Lung (tissue), 12 donors: ENCODE measurements around the gene CFAP410. TPM values are rescaled to one million over a fixed set of nuclear protein-coding genes. Genes with fewer than 3 reads are reported as not detected.

Experiments
- ATAC-seq: fragments of 200-7000 bp; cut with Tn5 transposase; one replicate; pipeline ENCODE4 v1.9.1; 2020; ENCODE audit warnings: moderate number of reproducible peaks; ENCODE audit not compliant: insufficient read depth, low FRiP score
- DNase-seq, 3 donors: peaks; one replicate each; pipeline ENCODE4 v3.0.0-alpha.2; 2013 to 2017
- H3K27ac ChIP-seq, 2 donors: one replicate each; pipeline ENCODE4 v1.5.1; 2013; ENCODE audit warnings: mild to moderate bottlenecking in 2 of 2, moderate library complexity in 2 of 2, control low read depth in 1 of 2, inconsistent platforms in 1 of 2, low read depth in 1 of 2, low read length in 1 of 2
- H3K27me3 ChIP-seq, 3 donors: one replicate each; pipeline ENCODE4 v1.5.1; 2013; ENCODE audit warnings: low read length in 2 of 3; ENCODE audit not compliant: control insufficient read depth in 3 of 3, insufficient read depth in 3 of 3
- H3K36me3 ChIP-seq, 4 donors: one replicate each; pipeline ENCODE4 v1.5.1; 2013; ENCODE audit warnings: low read length in 4 of 4, mild to moderate bottlenecking in 1 of 4, moderate library complexity in 1 of 4; ENCODE audit not compliant: control insufficient read depth in 4 of 4, insufficient read depth in 4 of 4
- H3K4me1 ChIP-seq, 5 donors: one replicate each; pipeline ENCODE4 v1.5.1; 2013; ENCODE audit warnings: low read length in 5 of 5, mild to moderate bottlenecking in 2 of 5, moderate library complexity in 1 of 5; ENCODE audit not compliant: control insufficient read depth in 5 of 5, insufficient read depth in 5 of 5
- H3K4me3 ChIP-seq: one replicate; pipeline ENCODE4 v1.5.1; 2013; ENCODE audit warnings: mild to moderate bottlenecking, control low read depth, moderate library complexity
- H3K9ac ChIP-seq, 2 donors: one replicate each; pipeline ENCODE4 v1.5.1; 2013; ENCODE audit warnings: low read length in 2 of 2, control low read depth in 1 of 2; ENCODE audit not compliant: insufficient read depth in 1 of 2
- H3K9me3 ChIP-seq, 4 donors: one replicate each; pipeline ENCODE4 v1.5.1; 2013; ENCODE audit warnings: low read length in 3 of 4, mild to moderate bottlenecking in 1 of 4, moderate library complexity in 1 of 4; ENCODE audit not compliant: control insufficient read depth in 4 of 4, insufficient read depth in 3 of 4
- CTCF ChIP-seq: IDR thresholded peaks from 2 replicates; pipeline ENCODE4 v1.5.1; 2012; ENCODE audit warnings: mild to moderate bottlenecking; ENCODE audit errors: control extremely low read depth, extremely low read depth
- WGBS, 2 donors: extraction: QIAGEN DNeasy Blood & Tissue Kit; methylation state at CpG; one replicate each; pipeline ENCODE4 v1.1.7; 2013; 5-methylcytosine and 5-hydroxymethylcytosine counted together
- polyA plus RNA-seq, 2 donors: library from polyadenylated mRNA; stranded (reverse); fragments of 200-250 nt; gene quantifications; one replicate each; pipeline ENCODE4 v1.2.1, GENCODE V29; 2013
- total RNA-seq, 2 donors: library from RNA; depleted of rRNA in 1 of 2; stranded (reverse); fragments of >200 nt in 1 of 2; gene quantifications; one replicate each; pipeline ENCODE4 v1.2.1, GENCODE V29; 2014 to 2021
- donor health status: control.
- donor health status: control.
- donor health status: Bipolar disorder and iron deficiency.
- donor health status: healthy.
- donor health status: DM: yes; HTN: yes; CAD: no.

The CFAP410 gene
- total and polyA plus RNA-seq, 4 donors, result 24.3 to 72.7 (median 39.5) TPM

DNA sequence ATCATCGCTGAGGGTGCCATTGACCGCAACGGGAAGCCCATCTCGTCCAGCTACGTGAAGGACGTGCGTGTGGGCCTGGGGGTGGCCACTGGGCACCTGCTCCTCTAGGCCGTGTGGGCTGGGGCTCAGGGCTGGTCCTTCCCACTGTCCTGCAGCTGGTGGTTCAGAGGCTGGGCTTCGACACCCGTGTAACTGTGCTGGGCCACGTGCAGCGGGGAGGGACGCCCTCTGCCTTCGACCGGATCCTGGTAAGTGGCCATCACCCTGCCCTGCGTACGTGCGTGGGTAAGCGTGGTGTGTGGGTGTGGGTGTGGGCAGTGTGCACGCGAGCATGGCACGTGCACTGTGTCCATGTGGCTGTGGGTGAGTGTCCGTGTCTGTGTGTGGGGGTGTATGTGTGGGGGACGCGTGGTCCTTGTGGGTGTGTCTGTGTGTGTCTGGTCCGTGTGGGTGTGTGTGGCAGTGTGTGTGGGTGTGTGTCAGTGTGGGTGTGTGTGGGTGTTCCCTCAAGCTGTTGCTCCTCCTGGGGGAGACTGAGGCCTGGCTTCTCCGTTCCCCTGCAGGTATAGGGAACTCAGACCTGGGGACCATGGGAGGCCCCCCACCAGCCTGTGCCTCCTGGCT lies 22.8 kb downstream of the CFAP410 start:
- WGBS, 2 donors, result 95 to 97% methylated on average over 27 of the region's 27 CpGs

DNA sequence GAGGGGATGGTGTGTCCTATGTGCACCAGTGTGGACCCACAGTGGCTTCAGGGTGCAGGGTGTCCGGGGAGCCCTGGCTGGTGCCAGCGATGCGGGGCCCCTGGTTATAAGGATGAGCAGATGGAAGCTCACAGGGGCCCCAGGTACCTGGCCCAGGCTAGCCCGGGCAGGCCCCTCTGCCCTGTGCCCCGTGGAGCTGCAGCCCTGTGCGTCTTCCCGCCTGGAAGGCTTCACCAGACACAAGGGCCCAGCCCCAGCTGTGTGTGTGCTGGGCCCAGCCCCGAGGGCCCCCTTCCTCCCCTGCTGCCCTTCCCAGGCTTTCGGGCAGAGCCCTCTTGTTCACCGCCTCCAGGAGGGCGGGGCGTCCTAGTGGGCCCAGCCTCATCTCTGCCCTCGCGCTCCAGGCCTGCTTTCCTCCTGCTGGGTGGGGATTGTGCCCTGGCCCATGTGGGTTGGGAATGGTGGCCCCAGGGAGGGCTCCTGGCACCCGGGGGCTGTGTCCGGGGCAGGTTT lies 23.4 kb downstream of the CFAP410 start:
- WGBS, 2 donors, result 89 to 90% methylated on average over 12 to 16 of the region's 16 CpGs
- TF ChIP-seq CTCF, result no peak
- ATAC-seq (no peak), DNase-seq (no peak)
- Histone ChIP-seq H3K9ac (no peak overlapping the region), H3K27me3 (no peaks in the 10 kb centered on the region), H3K4me1 (peaks cover 0 to 14% (median 5%) of the 10 kb centered on the region in 5 donors), H3K4me3 (no peak overlapping the region), H3K27ac (no peak overlapping the region), H3K9me3 (peaks cover 0 to 3% (median 0%) of the 10 kb centered on the region in 4 donors), H3K36me3 (peaks cover 3 to 87% (median 26%) of the 10 kb centered on the region in 4 donors)

More for the DNA sequence above, 22.8 kb downstream of the CFAP410 start:
- peaks cover 0 to 8% (median 0%) of the 10 kb centered on the region in 5 donors for H3K4me1 ChIP-seq
- TF ChIP-seq CTCF, result no peak
- H3K4me3 ChIP-seq, result no peak overlapping the region
- no peak overlapping the region for H3K27ac ChIP-seq
- ATAC-seq, result no peak
- H3K9me3 ChIP-seq, result peaks cover 0 to 1% (median 0%) of the 10 kb centered on the region in 4 donors
- no peaks in the 10 kb centered on the region for H3K27me3 ChIP-seq
- DNase-seq, result no peak
- no peak overlapping the region for H3K9ac ChIP-seq
- peaks cover 3 to 85% (median 20%) of the 10 kb centered on the region in 4 donors for H3K36me3 ChIP-seq

- no peak for DNase-seq
- Histone ChIP-seq H3K4me1 (peaks cover 0 to 15% (median 5%) of the 10 kb centered on the region in 5 donors), H3K9ac (no peak overlapping the region), H3K9me3 (peaks cover 0 to 3% (median 0%) of the 10 kb centered on the region in 4 donors), H3K36me3 (peaks cover 3 to 89% (median 26%) of the 10 kb centered on the region in 4 donors), H3K27ac (no peak overlapping the region), H3K27me3 (no peaks in the 10 kb centered on the region), H3K4me3 (no peak overlapping the region)
- TF ChIP-seq CTCF, result no peak
- no peak for ATAC-seq
- WGBS, 2 donors, result 94 to 96% methylated on average over 10 to 11 of the region's 11 CpGs
Observed at GRCh38 chr21:44314561-44314960, 24.6 kb downstream of the CFAP410 start.
